Ishikawa (cell line): ENCODE data around the gene USP2.

Source experiments
- CREB1 ChIP-seq: IDR thresholded peaks from 2 replicates; pipeline ENCODE4 v1.6.1; 2012; ENCODE audit warnings: low read depth
- EGR1 ChIP-seq: IDR thresholded peaks from 2 replicates; pipeline ENCODE4 v1.6.1; 2012
- EP300 ChIP-seq: IDR thresholded peaks from 2 replicates; pipeline ENCODE4 v1.6.1; 2012; ENCODE audit warnings: borderline replicate concordance
- FOXM1 ChIP-seq: IDR thresholded peaks from 2 replicates; pipeline ENCODE4 v1.6.1; 2012; ENCODE audit warnings: low read depth, borderline replicate concordance
- NFIC ChIP-seq: IDR thresholded peaks from 2 replicates; pipeline ENCODE4 v1.6.1; 2012
- RAD21 ChIP-seq: IDR thresholded peaks from 2 replicates; pipeline ENCODE4 v1.6.1; 2012; ENCODE audit warnings: low read depth
- TAF1 ChIP-seq: IDR thresholded peaks from 2 replicates; pipeline ENCODE4 v1.6.1; 2012; ENCODE audit warnings: low read depth, mild to moderate bottlenecking
- TCF12 ChIP-seq: IDR thresholded peaks from 2 replicates; pipeline ENCODE4 v1.6.1; 2012; ENCODE audit warnings: low read depth
- TEAD4 ChIP-seq: IDR thresholded peaks from 2 replicates; pipeline ENCODE4 v1.6.1; 2012
- YY1 ChIP-seq: IDR thresholded peaks from 2 replicates; pipeline ENCODE4 v1.6.1; 2012; ENCODE audit warnings: low read depth
- ZBTB7A ChIP-seq: IDR thresholded peaks from 2 replicates; pipeline ENCODE4 v1.6.1; 2012; ENCODE audit warnings: low read depth
- TF ChIP-seq, protein P1 (sequence below): IDR thresholded peaks from 2 replicates; pipeline ENCODE4 v1.6.1; 2012
- TF ChIP-seq, protein P2 (sequence below): IDR thresholded peaks from 2 replicates; pipeline ENCODE4 v1.6.1; 2012; ENCODE audit warnings: low read depth, mild to moderate bottlenecking

DNA sequence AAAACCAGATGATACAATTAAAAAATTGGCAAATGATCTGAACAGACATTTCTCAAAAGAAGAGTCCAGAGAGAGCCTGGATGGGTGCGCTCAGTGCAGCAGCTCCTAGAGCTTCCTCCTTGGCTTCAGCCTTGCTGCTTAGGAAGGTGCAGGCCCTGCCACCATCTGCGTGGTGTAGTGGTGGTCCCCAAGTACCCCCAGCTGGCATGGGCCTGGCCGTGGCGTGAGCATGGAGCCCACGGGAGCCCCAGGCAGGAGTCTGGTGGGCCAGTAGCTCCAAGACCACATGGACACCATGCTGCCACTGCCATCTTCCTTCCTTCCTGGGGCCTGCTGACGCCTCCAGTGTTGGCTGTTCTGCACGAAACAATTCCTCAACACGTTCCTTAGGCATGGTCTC lies 21.0 kb upstream of the USP2 start:
- TF ChIP-seq, protein P1, sequence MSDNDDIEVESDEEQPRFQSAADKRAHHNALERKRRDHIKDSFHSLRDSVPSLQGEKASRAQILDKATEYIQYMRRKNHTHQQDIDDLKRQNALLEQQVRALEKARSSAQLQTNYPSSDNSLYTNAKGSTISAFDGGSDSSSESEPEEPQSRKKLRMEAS: no peak
- no peak for TF ChIP-seq NFIC
- no peak for TF ChIP-seq RAD21
- TF ChIP-seq YY1: no peak
- no peak for TF ChIP-seq ZBTB7A
- no peak for TF ChIP-seq EP300
- TF ChIP-seq, protein P2, sequence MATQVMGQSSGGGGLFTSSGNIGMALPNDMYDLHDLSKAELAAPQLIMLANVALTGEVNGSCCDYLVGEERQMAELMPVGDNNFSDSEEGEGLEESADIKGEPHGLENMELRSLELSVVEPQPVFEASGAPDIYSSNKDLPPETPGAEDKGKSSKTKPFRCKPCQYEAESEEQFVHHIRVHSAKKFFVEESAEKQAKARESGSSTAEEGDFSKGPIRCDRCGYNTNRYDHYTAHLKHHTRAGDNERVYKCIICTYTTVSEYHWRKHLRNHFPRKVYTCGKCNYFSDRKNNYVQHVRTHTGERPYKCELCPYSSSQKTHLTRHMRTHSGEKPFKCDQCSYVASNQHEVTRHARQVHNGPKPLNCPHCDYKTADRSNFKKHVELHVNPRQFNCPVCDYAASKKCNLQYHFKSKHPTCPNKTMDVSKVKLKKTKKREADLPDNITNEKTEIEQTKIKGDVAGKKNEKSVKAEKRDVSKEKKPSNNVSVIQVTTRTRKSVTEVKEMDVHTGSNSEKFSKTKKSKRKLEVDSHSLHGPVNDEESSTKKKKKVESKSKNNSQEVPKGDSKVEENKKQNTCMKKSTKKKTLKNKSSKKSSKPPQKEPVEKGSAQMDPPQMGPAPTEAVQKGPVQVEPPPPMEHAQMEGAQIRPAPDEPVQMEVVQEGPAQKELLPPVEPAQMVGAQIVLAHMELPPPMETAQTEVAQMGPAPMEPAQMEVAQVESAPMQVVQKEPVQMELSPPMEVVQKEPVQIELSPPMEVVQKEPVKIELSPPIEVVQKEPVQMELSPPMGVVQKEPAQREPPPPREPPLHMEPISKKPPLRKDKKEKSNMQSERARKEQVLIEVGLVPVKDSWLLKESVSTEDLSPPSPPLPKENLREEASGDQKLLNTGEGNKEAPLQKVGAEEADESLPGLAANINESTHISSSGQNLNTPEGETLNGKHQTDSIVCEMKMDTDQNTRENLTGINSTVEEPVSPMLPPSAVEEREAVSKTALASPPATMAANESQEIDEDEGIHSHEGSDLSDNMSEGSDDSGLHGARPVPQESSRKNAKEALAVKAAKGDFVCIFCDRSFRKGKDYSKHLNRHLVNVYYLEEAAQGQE: no peak
- TF ChIP-seq FOXM1: no peak
- no peak for TF ChIP-seq EGR1
- no peak for TF ChIP-seq CREB1
- TF ChIP-seq TEAD4: no peak
- TF ChIP-seq TAF1: no peak
- no peak for TF ChIP-seq TCF12
